HepG2 (cell line): Measurements from ENCODE around the gene TMEM9. TPM values are rescaled to one million over a fixed set of nuclear protein-coding genes. Genes with fewer than 3 reads are reported as not detected.

Experiments
- ADNP ChIP-seq: sonication (generic); formaldehyde crosslinking; IDR thresholded peaks from 2 replicates; pipeline ENCODE4 v1.4.0; 2020; ENCODE audit warnings: missing genetic modification reagents
- AHR ChIP-seq: IDR thresholded peaks from 2 replicates; pipeline ENCODE4 v1.6.1; 2018; ENCODE audit warnings: missing genetic modification reagents, missing compliant biosample characterization
- ATRX ChIP-seq: sonication (generic); formaldehyde crosslinking; IDR thresholded peaks from 2 replicates; pipeline ENCODE4 v1.4.0; 2020; ENCODE audit warnings: missing genetic modification reagents, borderline replicate concordance
- HHEX ChIP-seq: IDR thresholded peaks from 2 replicates; pipeline ENCODE4 v1.6.1; 2016; ENCODE audit warnings: control low read depth
- HIVEP1 ChIP-seq: sonication (generic); formaldehyde crosslinking; IDR thresholded peaks from 2 replicates; pipeline ENCODE4 v1.4.0; 2020; ENCODE audit warnings: mild to moderate bottlenecking, missing genetic modification reagents
- JUNB ChIP-seq: sonication (generic); formaldehyde crosslinking; IDR thresholded peaks from 2 replicates; pipeline ENCODE4 v1.8.0; 2022; ENCODE audit warnings: missing genetic modification reagents, mild to moderate bottlenecking, borderline replicate concordance
- KLF13 ChIP-seq: sonication (generic); formaldehyde crosslinking; IDR thresholded peaks from 2 replicates; pipeline ENCODE4 v1.4.0; 2020; ENCODE audit warnings: mild to moderate bottlenecking, missing genetic modification reagents
- KLF6 ChIP-seq: IDR thresholded peaks from 2 replicates; pipeline ENCODE4 v1.8.0; 2016; ENCODE audit warnings: missing biosample characterization, missing genetic modification reagents
- RFXAP ChIP-seq: sonication (generic); formaldehyde crosslinking; IDR thresholded peaks from 2 replicates; pipeline ENCODE4 v1.4.0; 2020; ENCODE audit warnings: missing genetic modification reagents, borderline replicate concordance
- RXRB ChIP-seq: IDR thresholded peaks from 2 replicates; pipeline ENCODE4 v1.6.1; 2016; ENCODE audit warnings: borderline replicate concordance, missing genetic modification reagents, missing compliant biosample characterization
- TEAD2 ChIP-seq: sonication (generic); formaldehyde crosslinking; IDR thresholded peaks from 2 replicates; pipeline ENCODE4 v1.9.0; 2021; ENCODE audit warnings: missing genetic modification reagents
- ZFX ChIP-seq: sonication (generic); formaldehyde crosslinking; IDR thresholded peaks from 2 replicates; pipeline ENCODE4 v1.4.0; 2020; ENCODE audit warnings: mild to moderate bottlenecking, low read depth, missing genetic modification reagents, moderate library complexity
- ZFYVE20 ChIP-seq: sonication (generic); formaldehyde crosslinking; IDR thresholded peaks from 2 replicates; pipeline ENCODE4 v1.8.0; 2023; ENCODE audit warnings: low read depth, mild to moderate bottlenecking, moderate library complexity, missing genetic modification reagents, borderline replicate concordance
- ZNF18 ChIP-seq: sonication (generic); formaldehyde crosslinking; IDR thresholded peaks from 2 replicates; pipeline ENCODE4 v1.8.0; 2022; ENCODE audit warnings: mild to moderate bottlenecking, missing genetic modification reagents; ENCODE audit not compliant: insufficient replicate concordance
- ZNF274 ChIP-seq: sonication (generic); formaldehyde crosslinking; IDR thresholded peaks from 2 replicates; pipeline ENCODE4 v1.5.1; 2020; ENCODE audit warnings: mild to moderate bottlenecking, missing genetic modification reagents
- ZNF552 ChIP-seq: sonication (generic); formaldehyde crosslinking; IDR thresholded peaks from 2 replicates; pipeline ENCODE4 v1.9.0; 2022; ENCODE audit warnings: missing genetic modification reagents, mild to moderate bottlenecking, borderline replicate concordance
- ZNF782 ChIP-seq: sonication (generic); formaldehyde crosslinking; IDR thresholded peaks from 2 replicates; pipeline ENCODE4 v1.4.0; 2020; ENCODE audit warnings: missing genetic modification reagents, mild to moderate bottlenecking, borderline replicate concordance
- ZNF850 ChIP-seq: sonication (generic); formaldehyde crosslinking; conservative IDR thresholded peaks from 2 replicates; pipeline ENCODE4 v1.9.0; 2021; ENCODE audit warnings: mild to moderate bottlenecking, missing genetic modification reagents
- polyA plus RNA-seq, 8 experiments: library from polyadenylated mRNA; depleted of rRNA in 3 of 8; stranded (reverse) in 7 of 8; unstranded in 1 of 8; fragments of >200 nt; fragmentation: Illumina TruSeq in 4 of 8; extraction: Trizol in 4 of 8; gene quantifications; 2 replicates each; pipeline versions ENCODE4 v1.2.1 to v1.2.3, GENCODE V29; 2011 to 2016; ENCODE audit warnings: low read depth in 4 of 8, missing spikeins in 1 of 8, mixed read lengths in 1 of 8; ENCODE audit not compliant: insufficient read depth in 1 of 8
- total RNA-seq, 5 experiments: library from RNA; depleted of rRNA; stranded (reverse); fragments of >200 nt; fragmentation: Illumina TruSeq; extraction: Trizol; gene quantifications; 2 replicates each; pipeline ENCODE4 v1.2.3, GENCODE V29; 2016; ENCODE audit warnings: low read depth in 1 of 5
- TF ChIP-seq, protein P1 (sequence below): sonication (generic); formaldehyde crosslinking; IDR thresholded peaks from 2 replicates; pipeline ENCODE4 v1.4.0; 2020; ENCODE audit warnings: mild to moderate bottlenecking, low read depth, missing genetic modification reagents
- TF ChIP-seq, protein P2 (sequence below): sonication (generic); formaldehyde crosslinking; IDR thresholded peaks from 2 replicates; pipeline ENCODE4 v1.4.0; 2020; ENCODE audit warnings: missing genetic modification reagents
- TF ChIP-seq, protein P3 (sequence below): sonication (generic); formaldehyde crosslinking; IDR thresholded peaks from 2 replicates; pipeline ENCODE4 v1.8.0; 2022; ENCODE audit warnings: missing genetic modification reagents, mild to moderate bottlenecking, borderline replicate concordance
- TF ChIP-seq, protein P4 (sequence below): sonication (generic); formaldehyde crosslinking; IDR thresholded peaks from 2 replicates; pipeline ENCODE4 v1.5.1; 2020; ENCODE audit warnings: mild to moderate bottlenecking, missing genetic modification reagents, moderate library complexity

TMEM9 gene
- total and polyA plus RNA-seq, 2 of the 13 experiments (the other 11 are each of a cell fraction or from before 2014, with no cell fraction given): 60.9 to 102 TPM

GRCh38 chr1:201171063-201172036 is 17.1 kb upstream of the TMEM9 start (continued):
- TF ChIP-seq ZFX (CRISPR knock-in tag) (peak; percentile 81), JUNB (CRISPR knock-in tag) (0 out of 2 replicates have a peak, but pooled peaks have one; percentile 31), ZNF274 (CRISPR knock-in tag) (no peak), ATRX (CRISPR knock-in tag) (no peak), HHEX (CRISPR knock-in tag) (no peak), RFXAP (no peak; the same call in 1 of the 2 replicates), AHR (CRISPR knock-in tag) (no peak), ZNF18 (no peak), KLF13 (CRISPR knock-in tag) (no peak), ADNP (CRISPR knock-in tag) (peak; percentile 70; the same call in 1 of the 2 replicates), ZNF552 (CRISPR knock-in tag) (no peak), ZNF850 (CRISPR knock-in tag) (no peak), HIVEP1 (CRISPR knock-in tag) (peak; percentile 7; the same call in 1 of the 2 replicates), TEAD2 (CRISPR knock-in tag) (no peak), KLF6 (CRISPR knock-in tag) (no peak), ZNF782 (CRISPR knock-in tag) (0 out of 2 replicates have a peak, but pooled peaks have one; percentile 38), ZFYVE20 (no peak), RXRB (CRISPR knock-in tag) (no peak)
- TF ChIP-seq, protein P1, sequence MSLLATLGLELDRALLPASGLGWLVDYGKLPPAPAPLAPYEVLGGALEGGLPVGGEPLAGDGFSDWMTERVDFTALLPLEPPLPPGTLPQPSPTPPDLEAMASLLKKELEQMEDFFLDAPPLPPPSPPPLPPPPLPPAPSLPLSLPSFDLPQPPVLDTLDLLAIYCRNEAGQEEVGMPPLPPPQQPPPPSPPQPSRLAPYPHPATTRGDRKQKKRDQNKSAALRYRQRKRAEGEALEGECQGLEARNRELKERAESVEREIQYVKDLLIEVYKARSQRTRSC (CRISPR knock-in tag): no peak
- TF ChIP-seq, protein P2, sequence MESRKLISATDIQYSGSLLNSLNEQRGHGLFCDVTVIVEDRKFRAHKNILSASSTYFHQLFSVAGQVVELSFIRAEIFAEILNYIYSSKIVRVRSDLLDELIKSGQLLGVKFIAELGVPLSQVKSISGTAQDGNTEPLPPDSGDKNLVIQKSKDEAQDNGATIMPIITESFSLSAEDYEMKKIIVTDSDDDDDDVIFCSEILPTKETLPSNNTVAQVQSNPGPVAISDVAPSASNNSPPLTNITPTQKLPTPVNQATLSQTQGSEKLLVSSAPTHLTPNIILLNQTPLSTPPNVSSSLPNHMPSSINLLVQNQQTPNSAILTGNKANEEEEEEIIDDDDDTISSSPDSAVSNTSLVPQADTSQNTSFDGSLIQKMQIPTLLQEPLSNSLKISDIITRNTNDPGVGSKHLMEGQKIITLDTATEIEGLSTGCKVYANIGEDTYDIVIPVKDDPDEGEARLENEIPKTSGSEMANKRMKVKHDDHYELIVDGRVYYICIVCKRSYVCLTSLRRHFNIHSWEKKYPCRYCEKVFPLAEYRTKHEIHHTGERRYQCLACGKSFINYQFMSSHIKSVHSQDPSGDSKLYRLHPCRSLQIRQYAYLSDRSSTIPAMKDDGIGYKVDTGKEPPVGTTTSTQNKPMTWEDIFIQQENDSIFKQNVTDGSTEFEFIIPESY (CRISPR knock-in tag): no peak
- TF ChIP-seq, protein P3, sequence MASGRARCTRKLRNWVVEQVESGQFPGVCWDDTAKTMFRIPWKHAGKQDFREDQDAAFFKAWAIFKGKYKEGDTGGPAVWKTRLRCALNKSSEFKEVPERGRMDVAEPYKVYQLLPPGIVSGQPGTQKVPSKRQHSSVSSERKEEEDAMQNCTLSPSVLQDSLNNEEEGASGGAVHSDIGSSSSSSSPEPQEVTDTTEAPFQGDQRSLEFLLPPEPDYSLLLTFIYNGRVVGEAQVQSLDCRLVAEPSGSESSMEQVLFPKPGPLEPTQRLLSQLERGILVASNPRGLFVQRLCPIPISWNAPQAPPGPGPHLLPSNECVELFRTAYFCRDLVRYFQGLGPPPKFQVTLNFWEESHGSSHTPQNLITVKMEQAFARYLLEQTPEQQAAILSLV (CRISPR knock-in tag): no peak; the same call in 1 of the 2 replicates
- TF ChIP-seq, protein P4, sequence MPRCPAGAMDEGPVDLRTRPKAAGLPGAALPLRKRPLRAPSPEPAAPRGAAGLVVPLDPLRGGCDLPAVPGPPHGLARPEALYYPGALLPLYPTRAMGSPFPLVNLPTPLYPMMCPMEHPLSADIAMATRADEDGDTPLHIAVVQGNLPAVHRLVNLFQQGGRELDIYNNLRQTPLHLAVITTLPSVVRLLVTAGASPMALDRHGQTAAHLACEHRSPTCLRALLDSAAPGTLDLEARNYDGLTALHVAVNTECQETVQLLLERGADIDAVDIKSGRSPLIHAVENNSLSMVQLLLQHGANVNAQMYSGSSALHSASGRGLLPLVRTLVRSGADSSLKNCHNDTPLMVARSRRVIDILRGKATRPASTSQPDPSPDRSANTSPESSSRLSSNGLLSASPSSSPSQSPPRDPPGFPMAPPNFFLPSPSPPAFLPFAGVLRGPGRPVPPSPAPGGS (CRISPR knock-in tag): 0 out of 2 replicates have a peak, but pooled peaks have one; percentile 70
